GM21576 (cell line): ENCODE data around the gene GPR25.
A peak's percentile ranks its signal among the peaks of the same experiment; 100 is the strongest.

Source experiments
- ATAC-seq: cut with Tn5 transposase; IDR thresholded peaks from one replicate; pipeline ENCODE4 v1.9.1; 2021; ENCODE audit warnings: mild to moderate bottlenecking, moderate library complexity; ENCODE audit not compliant: unreplicated experiment

The GPR25 gene

DNA sequence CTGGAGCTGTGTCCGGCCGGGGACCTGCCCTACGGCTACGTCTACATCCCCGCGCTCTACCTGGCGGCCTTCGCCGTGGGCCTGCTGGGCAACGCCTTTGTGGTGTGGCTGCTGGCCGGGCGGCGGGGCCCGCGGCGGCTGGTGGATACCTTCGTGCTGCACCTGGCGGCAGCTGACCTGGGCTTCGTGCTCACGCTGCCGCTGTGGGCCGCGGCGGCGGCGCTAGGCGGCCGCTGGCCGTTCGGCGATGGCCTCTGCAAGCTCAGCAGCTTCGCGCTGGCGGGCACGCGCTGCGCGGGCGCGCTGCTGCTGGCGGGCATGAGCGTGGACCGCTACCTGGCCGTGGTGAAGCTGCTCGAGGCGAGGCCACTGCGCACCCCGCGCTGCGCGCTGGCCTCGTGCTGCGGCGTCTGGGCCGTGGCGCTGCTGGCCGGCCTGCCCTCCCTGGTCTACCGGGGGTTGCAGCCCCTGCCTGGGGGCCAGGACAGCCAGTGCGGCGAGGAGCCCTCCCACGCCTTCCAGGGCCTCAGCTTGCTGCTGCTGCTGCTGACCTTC lies 412 bp downstream of the GPR25 start:
- ATAC-seq, result no peak

DNA sequence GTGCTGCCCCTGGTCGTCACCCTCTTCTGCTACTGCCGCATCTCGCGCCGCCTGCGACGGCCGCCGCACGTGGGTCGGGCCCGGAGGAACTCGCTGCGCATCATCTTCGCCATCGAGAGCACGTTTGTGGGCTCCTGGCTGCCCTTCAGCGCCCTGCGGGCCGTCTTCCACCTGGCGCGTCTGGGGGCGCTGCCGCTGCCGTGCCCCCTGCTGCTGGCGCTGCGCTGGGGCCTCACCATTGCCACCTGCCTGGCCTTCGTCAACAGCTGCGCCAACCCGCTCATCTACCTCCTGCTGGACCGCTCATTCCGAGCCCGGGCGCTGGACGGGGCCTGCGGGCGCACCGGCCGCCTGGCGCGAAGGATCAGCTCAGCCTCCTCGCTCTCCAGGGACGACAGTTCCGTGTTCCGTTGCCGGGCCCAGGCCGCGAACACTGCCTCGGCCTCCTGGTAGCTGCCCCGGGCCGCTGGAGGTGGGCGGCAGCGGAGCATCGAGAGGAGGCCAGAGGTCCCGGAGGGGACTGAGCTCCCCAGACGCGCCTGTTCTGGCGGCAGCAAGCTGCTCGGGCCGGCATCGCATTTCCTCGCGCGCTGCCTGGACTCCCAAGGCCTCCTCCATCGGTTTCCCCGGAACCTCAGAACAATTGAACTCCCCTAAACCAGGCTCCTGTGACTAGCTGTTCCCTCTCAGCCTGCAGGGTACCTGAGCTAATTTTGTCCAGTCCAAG lies 1.1 kb downstream of the GPR25 start:
- ATAC-seq, result no peak

DNA sequence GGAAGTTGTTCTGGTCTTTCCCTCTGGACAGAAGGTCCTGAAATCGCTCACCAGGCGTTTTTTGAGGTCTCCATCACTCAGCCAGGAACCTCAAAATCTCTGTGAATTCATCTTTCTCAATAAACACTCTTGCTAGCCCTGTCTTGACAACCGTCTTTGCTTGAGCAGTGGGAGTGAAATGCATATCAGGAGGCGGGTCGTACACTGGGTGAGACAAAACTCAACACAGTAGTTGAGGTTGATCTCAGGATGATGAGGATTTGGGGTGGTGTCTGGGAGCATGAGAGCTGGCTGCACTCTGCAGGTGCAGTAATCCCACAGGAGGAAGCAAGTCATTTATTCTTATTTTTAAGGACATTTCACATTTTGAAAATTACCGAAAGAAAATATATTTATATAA lies 1.9 kb downstream of the GPR25 start:
- ATAC-seq, result no peak

DNA sequence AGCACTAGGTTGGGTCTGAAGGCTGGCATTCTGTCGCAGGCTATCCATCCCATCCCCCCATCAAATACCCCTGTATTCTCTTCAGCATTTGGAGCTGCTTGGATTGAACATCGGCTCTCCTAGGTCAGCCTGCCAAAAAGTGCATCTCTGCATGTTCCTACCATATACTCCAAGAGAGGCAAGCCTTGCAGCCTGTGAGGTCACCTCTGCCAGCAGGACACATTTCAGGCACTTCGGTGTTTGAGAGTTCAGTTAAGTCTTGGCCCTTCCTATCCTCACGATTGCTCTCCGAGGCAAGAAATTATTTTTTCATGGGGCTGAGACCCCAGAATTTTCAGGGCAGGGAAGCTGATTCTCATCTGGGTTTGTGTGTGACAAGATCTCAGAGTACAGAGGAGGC lies 2.6 kb downstream of the GPR25 start:
- ATAC-seq, result no peak

DNA sequence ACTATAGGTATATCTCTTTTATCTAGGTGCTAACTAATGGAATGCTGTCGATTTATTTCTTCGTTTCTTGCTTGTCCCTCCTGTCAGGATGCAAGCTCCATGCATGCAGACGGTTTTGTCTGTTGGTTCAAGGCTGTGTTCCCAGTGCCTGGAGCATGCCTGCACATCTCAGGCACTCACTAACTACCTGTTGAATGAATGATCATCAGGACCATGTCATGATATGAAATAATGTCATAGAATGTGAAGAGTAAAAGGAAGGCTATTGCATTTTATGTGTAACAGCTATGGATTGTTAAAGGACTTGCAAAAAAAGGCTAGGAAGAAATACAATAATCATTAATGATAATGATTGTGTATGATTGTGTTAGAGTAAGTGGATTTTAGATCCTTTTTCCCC lies 4.2 kb downstream of the GPR25 start:
- no peak for ATAC-seq

DNA sequence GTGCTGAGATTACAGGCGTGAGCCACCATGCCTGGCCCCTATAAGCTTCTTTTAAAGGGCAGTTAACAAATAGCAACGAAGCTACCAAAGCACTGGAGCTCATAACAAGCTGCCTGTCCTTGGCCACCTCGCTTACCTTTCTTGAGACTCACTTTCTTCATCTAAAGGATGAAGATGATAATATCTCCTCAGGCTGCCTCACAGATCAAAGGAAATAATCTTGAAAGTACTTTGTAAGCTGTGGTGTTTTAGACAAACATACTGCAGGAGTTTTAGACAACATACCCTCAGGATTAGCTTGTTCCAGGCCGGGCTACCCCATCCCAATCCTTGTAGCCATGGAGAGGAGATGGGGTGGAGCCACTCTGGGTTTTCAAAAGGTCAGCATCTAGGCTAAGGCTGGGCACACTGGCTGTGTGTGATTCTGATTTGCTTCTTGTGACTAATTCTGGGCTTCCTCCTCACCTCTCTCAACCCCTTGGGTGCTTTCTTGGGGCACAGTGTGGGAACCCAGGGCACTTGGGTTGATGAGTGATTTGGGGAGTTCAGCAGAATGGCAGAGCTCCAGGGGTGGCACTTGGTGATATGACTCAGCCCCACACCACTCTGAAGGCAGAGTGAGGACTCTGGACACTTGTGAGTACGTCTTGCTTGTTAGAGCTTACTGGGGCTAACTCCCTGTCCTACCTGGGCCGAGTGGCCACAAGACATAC lies 5.2 kb downstream of the GPR25 start:
- ATAC-seq, result peak; percentile 59

DNA sequence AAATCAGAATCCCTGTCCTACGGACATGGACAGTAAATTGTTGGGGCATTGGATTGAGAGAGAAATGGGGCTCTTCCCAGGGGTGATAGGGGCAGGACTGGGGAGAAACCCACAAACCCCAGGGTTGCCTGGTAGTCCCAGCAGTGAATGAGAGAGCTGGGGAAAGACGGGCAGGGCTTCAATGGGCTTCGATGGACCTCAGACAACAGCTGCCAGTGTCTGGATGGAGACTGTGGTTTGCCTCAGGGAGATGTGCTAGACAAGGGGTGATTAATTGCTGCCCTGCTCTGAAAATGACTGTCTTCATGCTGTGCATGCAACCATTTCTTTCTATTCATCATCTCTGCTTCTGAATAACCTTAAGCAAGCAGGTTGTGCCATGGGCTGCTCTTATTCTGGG lies 7.4 kb downstream of the GPR25 start:
- ATAC-seq, result no peak

DNA sequence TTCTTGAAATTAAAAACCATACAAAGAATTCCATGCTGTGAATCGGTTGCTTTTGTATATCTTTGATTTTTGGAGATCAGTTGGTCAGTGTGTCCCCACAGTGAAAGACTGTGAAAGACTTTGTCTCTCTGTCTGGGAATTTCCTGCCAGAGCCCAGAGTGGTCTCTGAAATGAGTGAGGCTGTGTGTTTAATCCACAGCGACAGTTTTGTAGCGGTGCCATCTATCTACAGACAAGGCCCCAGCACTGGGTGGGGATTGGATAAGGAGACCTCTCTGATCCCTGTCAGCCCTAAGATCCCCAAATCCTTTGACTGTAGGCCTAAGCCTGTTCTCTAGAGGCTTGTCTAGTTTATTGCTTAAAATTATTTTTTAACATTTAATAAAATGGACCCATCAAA lies 10.3 kb downstream of the GPR25 start:
- no peak for ATAC-seq

DNA sequence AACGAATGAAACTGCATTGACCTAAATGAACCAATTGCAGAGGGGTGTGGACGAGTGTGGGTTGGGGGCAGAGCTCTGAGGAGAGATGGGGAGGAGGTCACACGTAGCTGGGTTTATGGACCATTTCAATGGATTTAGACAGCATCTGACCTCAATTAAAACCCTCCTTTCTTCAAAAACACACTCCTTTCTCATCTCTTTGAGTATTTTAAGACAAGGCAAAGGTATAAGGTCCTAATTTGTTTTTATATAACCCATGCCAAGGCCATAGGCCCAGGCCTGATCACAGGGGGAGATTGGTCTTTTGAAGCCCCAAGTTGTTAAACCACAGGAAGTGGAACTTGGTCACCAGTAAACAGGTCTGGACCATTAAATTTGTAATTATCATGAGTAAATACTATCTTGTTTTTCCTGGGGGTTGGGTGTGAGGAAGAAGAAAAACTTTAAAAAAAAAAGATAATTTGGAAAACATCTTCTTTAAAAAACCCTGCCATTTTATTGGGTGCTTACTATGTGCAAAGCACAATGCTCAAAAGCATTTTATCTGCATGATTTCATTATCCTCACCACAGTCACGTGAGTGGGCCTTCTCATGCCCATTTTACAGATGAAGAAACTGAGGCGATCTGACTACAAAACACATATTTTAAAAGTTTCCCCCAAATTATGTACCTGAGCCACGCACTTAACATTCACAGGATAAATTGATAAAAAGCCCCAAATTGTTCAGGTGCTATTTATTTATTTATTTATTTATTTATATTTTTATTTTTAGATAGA lies 13.0 kb downstream of the GPR25 start:
- ATAC-seq, result no peak

DNA sequence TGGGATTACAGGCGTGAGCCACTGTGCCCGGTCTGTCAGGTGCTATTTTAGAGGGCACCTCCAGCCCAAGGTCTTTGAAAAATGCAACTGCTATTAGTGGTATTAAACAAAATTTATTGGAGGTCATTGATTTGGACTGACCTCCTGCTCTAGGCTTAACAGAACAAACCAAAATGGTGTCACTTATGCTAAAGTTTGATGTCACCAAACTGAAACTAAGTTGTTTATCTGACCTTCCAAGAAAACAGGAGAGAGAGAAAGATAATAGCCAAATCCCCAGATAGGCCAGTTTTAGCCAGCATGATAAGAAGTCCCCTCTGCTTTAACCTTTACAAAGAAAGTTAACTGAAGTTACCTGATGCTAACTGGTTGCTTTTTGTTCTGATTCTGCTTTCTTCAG lies 13.8 kb downstream of the GPR25 start:
- ATAC-seq, result no peak

DNA sequence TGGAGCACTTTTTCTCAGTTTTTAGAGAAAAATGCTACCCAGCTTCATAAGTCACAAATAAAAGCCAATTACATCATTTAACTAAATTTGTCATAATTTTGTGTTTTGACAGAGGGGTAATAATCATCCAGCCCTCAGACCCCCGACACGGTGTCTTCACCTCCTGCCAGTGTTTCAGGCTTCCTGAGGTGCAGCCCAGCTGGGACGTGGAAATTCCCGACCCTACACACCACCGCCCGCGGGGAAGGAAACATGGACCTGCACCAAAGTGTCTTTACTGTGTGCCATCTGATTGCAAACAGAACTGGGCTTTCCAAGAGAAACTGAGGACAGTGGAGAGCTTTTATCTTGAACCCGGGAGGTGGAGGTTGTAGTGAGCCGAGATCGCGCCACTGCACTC lies 14.3 kb downstream of the GPR25 start:
- ATAC-seq, result no peak

DNA sequence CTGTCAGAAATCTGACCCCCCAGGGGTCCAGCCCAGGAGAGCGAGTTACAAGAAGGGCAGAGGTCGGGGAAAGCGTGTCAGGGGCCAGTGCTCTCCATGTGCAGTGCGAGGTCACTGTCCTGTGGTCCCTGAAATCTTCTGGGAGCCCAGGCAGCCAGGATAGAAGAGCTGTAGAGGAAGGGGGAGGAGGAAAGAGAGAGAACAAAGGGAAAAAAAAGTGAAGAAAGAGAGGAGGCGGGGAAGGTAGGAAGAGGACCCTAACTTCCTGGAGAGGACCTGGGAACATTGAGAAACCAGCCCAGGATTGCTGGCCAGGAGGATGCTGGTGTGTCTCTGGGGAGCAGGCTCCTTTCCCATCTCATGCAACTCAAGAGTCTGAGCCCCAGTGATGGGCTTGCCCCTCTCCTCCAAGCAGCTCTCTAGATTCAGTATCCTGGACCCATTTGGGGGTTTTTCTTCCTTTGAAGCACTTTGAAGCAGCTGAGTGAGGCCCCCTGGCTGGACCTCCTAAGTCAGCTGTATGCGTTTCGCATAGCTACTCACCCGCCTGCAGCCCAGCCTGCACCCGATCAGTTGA lies 15.1 kb downstream of the GPR25 start:
- ATAC-seq, result no peak

DNA sequence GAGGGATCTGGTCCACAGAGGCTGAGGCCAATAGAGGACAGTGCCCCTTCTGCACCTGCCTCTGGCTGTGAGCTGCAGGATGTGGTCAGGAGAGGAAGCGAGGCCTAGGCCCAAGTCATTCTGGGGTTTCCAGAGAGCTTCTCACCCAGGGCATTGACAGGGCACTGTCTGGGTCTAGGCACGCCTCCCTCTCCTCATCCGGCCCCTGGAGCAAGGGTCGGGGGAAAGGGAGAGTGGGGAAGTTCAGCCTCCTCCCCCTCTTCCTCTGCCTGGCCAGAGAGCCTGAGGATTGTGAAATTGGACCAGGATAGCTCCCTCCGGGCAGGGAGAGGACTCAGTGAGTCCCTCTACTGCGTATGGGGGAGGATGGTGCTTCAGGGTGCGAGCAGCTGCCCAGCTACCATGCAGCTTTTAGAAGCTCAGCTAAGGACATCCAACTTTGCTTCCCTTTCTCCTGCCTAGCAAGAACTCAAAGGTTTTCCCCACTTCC lies 15.6 kb downstream of the GPR25 start:
- peak; percentile 94 for ATAC-seq

DNA sequence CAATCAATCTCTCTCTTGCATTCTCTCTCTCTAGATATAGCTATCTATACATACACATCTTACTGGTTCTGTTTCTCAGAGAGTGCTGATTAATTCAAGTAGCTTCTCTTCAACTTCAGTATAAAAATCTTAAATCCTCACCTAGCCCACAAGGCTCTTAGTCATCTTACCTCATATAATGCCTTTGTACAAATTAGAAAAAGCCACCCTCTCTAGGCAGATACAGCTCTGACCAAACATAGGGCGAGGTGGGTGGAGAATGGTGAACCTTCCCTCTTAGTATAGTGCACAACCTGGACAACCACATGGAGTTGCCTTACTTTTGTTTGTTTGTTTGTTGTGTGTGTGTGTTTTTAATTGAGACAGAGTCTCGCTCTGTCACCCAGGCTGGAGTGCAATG lies 16.8 kb downstream of the GPR25 start:
- no peak for ATAC-seq

DNA sequence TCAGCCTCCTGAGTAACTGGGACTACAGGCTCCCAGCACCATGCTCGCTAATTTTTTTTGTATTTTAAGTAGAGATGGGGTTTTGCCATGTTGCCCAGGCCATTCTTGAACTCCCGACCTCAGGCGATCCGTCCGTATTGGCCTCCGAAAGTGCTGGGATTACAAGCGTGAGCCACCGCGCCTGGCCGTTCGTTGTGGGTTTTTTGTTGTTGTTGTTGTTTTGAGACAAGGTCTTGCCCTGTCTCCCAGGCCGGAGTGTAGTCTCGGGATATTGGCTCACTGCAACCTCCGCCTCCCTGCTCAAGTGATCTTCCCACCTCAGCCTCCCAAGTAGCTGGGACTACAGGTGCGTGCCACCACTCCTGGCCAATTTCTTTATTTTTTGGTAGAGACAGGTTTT lies 17.2 kb downstream of the GPR25 start:
- ATAC-seq, result no peak

DNA sequence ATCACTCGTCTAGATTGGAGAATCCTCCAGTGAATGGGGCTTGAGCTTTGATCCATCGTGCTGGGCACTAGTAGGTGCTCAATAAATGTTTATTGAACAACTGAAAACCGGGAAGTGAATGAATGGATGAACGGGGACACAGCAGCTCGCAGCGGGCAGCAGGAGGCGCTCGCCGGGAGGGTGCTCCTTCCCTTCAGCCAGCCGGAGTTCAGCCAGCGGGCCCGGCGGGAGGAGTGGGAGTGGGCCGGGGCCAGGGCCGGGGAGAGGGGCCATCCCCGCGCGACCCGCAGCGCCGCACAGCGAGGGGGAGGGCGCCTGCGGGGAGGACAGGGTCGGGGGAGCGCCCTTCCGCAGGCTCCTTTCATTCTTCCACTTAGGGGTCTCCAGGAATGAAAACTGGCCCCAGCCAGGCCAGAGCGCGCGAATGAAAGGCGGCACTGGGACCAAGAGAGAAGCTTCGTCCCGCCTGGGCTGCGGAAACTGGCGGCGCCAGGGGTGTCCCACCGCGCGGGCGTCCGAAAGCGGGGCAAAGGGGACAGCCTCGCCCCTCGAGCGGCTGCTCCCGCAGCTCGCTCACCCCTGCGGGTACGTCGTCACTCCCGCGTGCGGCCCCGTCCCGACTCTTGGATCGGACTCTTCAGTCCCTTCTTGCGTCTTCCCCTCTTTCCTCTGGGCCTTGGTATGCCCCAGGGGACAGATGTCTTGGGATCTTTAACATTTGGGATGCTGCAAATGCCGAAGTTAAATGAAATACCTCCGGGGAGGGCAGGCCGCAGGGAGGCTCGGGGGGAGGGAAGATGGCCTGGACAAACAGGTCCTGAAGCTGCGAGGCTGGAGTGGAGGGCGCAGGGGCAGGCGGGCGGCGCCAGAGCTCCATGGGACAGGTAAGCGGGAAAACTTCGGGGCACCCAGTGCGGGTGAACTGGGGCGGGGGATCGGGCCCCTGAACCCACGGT lies 18.3 kb downstream of the GPR25 start:
- no peak for ATAC-seq

DNA sequence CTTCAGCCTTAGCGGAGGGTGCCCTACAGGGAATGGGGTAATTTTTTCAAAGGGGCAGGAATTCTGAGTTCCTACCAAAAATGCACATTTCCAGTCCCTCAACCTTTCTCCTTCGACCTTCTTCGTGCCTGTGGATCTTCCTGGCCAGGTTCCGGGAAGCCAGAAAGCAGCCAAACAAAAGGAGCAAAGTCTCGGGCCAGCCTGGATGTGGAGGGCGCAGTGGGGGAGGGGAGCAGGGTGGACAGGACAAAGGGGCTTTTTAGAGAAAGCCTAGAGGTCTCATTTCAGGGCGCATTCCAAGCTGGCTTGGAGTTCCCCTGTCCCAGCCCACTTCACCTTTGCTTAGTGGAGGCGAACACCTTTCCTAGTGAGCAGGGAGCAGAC lies 19.0 kb downstream of the GPR25 start:
- ATAC-seq, result no peak

DNA sequence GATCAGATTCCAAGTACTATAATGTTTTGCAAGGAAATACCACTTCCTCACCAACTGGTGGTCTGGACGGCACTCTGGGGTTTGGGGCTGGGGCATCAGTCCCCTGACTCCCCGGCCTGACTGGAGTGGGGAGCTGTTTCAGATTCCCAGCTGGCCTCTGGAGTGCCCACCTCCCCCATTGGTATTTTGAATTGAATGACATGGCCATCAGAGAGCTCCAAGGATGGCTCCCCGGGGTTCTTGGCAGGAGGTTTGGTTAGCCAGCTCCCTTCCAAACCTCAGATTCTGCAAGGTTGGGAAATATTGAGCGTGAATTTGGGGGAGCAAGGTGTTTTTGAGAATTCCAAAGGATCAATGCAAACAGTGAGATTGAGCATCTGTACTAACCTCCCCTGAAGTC lies 19.8 kb downstream of the GPR25 start:
- no peak for ATAC-seq

DNA sequence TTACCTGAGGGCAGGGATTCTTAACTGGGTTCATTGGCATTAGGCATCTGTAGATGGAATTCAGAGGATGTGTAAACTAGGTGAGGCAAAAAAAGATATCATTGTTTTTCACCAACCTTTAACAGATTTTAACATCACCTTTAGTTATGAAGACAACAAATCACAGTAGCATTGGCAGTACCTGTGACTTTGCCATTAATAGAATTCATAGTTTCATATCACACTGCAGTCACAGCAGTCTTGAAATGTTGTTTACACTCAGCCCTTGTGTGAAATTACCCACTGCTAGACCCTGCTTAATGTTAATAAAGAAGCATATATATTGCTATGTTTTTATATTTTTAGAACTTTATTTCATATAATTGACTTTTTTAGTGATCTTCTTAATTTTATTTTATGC lies 20.2 kb downstream of the GPR25 start:
- no peak for ATAC-seq

DNA sequence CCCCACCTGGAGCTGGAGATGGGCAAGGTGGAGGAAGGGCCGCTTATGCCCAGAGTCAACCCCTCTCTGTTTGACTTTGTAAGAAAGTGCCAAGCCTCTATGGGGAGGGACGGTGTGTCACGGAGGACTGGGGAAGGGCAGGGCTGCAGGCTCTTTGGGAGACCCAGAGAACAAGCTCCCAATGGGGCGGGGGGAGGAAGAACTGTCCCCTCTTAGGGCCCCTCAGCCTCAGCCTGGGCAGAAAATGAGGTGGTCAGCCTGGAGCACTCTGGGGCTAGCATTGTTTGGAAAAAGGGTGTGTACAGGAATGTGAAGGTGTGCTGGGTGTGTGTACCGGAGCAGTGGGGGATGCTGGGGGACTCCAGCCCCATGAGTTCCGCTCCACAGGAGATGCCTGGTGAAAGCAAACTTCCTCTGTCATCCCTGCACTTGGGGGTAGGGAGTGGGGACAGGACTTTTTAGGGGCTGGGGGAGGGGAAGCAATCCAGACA lies 20.7 kb downstream of the GPR25 start:
- no peak for ATAC-seq
